ENCODE measurements around the gene TPH1. TPM values are rescaled to one million over a fixed set of nuclear protein-coding genes. Genes with fewer than 3 reads are reported as not detected.
"Not testable (repeated sequence)": the region's sequence is repeated elsewhere in the genome, so short reads cannot be mapped to it uniquely, and the experiment has no call there.

TPH1 gene
- total RNA-seq, 1 donor from 2014 or later: not detected

DNA sequence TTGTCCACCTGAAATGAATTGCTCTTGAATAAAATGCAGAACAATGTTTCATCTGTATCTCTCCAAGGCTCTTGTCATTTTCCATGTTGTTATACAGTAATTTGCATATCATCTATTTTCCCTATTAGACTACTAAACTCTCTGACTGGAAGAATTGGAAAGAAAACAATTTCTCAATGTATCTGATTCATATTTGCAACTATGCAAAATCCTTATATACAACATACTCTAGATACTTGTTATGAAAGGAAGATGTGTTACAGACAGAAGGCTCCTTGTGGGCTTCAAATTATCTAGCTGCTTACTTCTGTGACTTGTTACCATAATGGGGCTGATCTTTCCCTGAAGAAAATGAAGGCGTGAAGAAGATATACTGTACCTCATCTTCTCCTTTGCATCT is 23.6 kb downstream of the TPH1 start:
- DNase-seq (ENCODE audit: low read depth in 2 of 2): no peak

DNA sequence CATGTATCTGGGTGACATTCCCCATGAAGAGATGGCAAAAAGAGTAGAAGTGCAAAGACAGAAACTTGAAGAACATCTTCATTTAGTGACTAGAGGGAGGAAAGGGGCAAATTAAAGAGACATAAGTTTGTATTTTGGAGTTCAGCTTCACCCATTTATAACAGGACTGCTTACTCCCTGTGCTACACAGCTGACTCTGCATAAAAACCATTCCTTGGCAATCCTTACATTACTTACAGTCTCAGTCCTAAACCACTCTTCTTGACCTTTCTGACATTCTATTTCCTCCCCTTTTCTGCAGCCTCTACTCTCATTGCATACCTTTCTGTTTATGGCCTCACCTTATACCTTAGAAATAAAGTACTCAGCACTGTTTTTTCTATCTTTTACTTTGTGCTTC is 26.4 kb downstream of the TPH1 start:
- no peak for DNase-seq (ENCODE audit: low read depth in 2 of 2)

DNA sequence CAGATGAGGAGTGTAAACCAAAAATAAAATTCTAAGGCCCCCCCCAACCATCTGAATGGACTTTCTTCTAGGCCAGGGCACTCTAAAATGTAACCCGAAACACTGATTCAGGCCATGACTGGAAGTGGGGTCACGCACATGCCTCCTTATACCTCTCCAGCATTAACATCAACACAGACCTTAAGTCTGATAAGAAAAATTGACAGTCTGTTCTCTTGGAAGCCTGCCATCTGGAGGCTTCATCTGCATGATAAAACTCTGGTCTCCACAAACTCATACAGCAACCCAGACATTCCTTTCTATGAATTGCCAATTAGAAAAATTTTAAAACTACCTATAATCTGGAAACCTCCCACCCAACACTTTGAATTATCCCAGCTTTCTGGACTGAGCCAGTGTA is 29.3 kb downstream of the TPH1 start:
- DNase-seq (ENCODE audit: low read depth in 2 of 2): no peak

DNA sequence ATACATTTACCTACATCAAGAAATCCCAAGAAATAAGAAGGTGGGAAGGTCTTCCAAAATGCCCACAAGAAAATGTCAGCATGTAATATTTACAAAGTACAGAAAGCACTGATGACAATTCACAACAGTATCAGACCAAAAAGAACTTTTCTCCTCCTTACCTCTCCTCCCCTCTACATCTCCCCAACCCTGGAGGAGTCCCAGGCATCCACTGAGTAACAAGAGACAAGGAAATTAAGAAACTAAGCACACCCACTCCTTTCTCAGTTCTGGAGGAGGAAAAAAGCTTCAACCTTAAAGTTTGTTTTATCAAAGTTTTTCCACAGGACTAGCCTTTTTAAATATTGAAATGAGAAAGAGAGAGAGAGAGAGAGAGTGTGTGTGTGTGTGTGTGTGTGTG is 31.2 kb downstream of the TPH1 start:
- DNase-seq (ENCODE audit: low read depth in 2 of 2): no peak

DNA sequence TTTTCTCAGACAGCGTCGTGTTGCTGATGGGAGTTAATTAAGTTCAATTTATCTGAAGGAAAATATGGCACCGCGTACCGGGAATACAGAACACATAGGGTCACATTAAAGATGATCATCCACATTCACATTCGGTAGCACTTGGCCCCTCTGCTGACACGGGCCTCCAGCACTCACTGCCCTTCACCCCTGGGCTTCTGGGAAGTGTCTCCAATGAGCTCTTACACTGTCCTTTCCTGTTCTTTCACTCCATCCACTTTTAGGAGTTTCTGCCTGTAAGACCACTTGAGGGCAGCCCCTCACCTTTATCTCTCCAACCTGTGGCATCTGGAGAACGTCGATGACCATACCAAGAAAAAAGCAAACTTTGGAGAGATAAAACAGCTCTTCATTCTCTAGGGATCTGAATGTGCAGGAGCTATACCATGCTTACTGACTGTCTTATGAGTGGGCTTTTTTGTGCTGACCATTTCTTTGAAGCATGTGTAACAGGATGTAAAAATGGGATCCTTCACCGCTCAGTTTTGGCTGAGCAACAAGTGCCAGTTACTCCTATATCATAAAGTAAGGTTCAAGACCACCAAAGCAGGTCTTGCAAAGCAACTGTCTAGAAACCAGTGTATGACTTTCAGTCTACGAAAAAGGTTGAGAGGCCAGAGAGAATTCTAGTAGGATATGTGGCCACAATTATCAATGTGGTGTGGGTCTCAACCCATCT is 32.1 kb downstream of the TPH1 start:
- DNase-seq (ENCODE audit: low read depth in 2 of 2): no peak

DNA sequence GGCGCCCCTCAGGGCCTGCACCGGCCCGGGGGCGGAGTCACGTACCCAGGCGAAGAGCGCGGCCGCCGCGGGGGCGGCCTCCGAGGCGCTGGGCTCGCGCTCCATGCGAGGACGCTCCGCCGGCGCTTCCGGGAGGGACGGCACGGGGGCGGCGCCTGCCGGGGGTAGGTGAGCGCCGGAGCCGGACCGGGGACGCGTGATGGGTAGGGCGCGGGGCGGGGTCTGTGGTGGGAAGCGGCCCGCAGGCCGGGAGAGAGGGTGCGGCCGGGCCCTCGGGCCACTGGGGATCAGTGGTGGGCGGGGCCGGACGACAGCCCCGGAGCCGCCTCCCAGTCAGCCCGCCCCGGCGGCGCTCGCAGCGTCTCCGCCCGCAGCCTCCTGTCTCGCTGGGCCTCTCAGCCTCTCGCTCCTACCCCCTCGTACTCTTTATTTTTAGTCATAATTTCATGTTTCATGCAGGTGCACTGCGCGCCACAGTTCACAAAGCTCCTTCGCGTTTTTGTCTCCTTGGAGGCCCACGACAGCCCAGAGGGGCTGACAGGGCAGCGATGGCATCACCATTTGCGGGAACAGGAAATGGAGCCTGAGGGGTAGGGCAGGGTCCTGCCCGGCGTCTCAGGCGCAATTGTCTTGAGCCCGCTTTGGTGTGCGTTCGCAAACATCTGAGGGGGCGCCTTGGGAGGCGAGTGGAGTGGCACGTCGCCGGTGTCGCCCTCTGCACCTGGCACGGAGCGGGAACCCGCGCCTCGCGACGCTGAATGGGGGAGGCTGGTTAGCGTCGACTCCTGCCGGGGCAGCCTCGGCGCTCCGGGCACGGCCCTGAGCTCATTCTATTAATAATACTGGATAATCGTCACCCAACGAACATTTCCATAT is 32.9 kb downstream of the TPH1 start, which contains the start of gene SERGEF:
TSS of gene SERGEF (minus strand) at position 142 of the 876 bp plus-strand sequence. CDS start at position 105, 37 bp downstream.
- peak; percentile 78 to 85 for DNase-seq (ENCODE audit: low read depth in 2 of 2)

DNA sequence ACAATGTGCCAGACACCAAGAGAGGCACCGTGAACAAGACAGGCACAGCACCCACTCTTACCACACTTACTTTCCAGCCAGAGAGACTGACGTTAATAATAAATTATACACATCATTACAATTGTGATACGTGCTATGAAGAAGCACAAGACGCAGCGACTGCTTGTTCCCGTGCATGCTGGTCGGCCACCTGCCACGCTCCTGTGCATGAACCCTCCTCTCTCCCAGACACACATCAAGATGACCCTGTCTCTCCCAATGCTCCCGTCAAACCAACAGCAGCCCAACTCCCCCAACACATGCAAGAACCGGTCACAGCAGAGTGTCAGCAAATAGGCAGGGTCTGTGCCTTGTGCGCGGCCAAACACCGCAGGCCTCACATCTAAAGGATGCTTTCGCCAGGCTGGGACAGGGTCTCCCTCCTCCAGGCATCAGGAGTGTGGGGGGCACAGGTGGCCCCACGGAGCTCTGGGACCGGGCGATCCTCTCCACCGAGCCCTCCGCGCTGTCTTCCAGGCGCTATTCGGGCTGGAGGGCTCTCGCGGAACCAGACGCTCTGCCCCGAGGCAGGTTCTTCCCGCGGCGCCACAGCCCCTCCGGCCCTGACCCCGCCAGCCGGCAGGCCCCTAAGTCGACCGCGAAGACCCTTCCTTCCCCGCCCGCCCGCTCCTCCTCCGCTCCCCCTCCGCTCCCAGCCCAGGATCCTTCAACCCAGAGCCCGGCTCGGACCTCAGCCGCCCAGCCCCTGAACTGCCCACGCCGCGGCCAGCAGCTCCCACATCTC is 33.8 kb downstream of the TPH1 start:
- DNase-seq (ENCODE audit: low read depth in 2 of 2): peak; percentile 17 to 29

DNA sequence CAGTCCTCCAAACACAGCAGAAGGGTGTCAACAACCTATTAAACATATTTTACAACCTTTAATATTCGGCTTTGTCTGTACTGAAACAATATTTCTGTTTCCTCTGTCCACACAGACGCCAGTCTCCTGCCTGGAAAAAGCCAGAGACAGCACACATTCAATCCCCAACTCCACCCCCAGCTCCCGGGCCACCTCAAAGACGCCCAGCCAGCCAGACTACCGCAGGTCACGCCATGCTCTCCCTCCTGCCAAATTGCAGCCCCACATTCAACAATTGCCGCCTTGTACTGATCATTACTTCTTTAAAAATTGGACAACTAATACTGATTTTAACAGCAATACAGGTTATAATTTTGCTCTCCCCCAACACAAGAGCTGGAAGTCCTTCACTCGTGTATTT is 34.4 kb downstream of the TPH1 start:
- peak in 1 of 2 donors; percentile 10 for DNase-seq (ENCODE audit: low read depth in 2 of 2)

DNA sequence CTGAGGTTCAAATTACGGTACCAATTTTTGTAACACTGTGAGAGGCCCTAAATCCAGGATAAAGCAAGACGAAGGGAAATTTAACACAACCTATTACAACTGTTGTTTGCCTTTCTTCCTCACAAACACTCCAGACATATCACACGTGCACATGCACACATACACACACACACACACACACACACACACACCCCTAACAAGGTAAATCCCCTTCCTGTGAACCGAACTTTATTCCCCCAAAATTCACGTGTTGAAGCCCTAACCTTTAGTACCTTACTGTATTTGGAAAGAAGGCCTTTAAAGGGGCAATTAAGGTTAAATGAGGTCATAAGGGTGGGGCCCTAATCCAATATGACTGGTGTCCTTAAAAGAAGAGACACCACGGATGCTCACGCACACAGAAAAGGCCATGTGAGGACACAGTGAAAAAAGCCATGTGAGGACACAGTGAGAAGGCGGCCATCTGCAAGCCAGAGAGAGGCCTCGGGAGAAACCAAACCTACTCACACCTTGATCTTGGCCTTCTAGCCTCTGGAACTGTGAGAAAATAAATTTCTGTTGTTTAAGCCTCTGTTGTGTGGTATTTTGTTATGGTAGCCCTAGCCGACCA is 35.0 kb downstream of the TPH1 start:
- no peak for DNase-seq (ENCODE audit: low read depth in 2 of 2)

DNA sequence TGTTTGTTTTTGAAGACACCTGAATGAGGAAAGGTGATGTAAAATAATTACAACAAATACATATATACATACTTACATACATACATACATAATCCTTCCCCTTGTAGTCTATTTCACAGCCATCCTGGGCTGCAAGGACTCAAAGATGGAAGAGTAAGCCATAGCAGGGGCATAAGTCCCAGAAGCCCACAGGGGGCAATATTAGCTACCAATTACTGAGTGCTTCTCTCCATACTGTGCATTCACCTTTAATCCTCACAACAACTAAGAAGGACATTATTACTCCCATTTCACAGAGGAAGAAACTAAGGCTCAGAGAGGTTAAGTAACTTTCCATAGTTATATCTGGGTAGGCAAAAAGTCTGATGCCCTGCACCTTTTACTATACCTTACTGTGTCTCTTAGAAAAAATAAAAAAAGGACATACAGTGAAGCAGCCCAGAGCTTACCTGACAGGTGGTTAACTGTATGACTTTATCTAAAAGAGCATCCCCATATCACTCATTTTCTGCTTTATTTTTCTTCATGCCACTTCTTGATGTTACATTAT is 35.9 kb downstream of the TPH1 start:
- no peak for DNase-seq (ENCODE audit: low read depth in 2 of 2)

DNA sequence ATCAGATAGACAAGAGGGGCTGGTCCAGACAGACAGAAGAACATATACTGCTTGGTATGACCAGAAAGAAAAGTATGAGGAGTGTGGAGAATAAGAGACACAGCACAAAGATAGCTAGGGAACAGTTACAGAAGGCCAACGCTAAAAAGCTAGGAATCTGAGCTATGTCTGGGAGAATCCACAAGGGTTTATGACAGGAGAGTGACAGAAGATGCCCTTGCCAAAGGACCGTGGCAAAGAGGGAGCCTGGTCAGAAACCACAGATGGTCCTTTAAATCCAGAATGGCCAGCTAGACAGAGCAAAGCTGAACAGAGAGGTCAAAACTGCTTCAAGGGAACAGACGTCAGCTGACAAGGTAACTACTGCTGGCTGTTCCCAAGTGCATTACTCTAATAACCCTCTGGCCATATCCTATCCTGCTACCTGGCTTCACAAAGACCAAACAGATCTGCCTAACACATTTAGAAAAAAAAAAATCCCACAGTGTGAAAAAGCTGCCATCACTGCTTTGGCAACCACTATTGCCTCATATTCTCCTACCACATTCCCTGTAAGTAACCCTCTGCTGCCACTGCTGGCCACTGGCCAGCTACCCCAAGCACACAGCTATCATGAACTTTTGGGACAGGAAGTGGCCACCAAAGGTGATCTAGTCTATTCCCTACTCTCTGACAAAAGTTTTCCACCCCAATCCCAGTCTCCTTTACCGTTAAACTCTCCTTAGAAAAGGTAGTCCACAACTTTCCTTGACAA is 40.5 kb downstream of the TPH1 start:
- no peak for DNase-seq (ENCODE audit: low read depth in 2 of 2)

DNA sequence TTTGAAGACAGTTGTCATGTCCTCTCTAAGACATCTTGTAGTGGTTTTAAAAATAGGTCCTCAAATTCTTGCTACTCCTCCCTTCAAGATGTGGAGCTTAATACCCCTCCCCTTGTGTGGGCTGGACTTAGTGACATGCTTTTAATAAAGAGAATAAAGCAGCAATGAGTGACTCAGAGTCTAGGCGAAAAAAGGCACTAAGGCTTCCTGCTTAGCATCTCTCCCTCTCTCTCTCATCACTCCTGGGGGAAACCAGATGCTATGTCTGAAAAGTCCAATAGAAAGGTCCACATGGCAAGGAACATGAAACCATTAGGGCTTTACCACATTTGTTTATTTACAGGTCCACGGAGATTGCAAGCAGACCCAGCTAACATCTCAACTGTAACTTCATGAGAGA is 44.9 kb downstream of the TPH1 start:
- DNase-seq (ENCODE audit: low read depth in 2 of 2): no peak

DNA sequence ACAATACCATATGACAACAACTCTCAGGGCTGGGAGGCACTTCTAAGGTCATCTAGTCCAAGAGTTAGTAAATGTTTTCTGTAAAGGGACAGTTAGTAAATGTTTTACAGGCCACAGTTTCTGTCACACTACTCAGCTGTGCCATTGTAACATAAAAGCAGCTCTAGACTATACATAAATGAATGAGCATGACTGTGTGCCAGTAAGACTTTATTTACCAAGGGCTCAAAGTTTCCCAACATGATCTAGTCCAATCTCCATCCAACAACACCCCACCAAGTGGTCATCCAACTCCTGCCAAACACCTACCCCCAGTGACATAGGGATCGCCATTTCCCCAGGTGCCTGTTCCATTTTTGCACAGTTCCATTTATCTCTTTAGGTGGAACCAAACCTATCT is 45.3 kb downstream of the TPH1 start:
- no peak for DNase-seq (ENCODE audit: low read depth in 2 of 2)

DNA sequence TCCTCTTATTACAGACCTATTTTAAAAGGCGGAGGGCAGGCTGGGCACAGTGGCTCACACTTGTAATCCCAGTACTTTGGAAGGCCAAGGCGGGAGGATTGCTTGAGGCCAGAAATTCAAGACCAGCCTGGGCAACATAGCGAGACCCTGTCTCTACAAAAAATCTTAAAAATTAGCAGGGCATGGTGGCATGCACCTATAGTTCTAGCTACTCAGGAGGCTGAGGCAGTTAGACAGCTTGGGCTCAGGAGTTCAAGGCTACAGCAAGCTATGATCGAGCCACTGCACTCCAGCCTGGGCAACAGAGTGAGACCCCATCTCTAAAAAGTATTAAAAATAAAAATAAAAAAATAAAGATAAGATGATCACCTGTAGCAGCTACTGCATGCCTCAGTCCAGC is 45.9 kb downstream of the TPH1 start:
- not testable (repeated sequence) for DNase-seq (ENCODE audit: low read depth in 2 of 2)

Other genes with a start within 250 kb of the TPH1 start
- 15.9 and 20.0 TPM in 2 replicates for gene SERGEF, start 33.2 kb downstream of the TPH1 start, total RNA-seq
- gene SAAL1, start 59.8 kb upstream of the TPH1 start, total RNA-seq: 12.7 and 17.7 TPM in 2 replicates
- under 0.01 and 0.40 TPM in 2 replicates for gene MRGPRX3, start 86.3 kb upstream of the TPH1 start, total RNA-seq
- gene MRGPRX4, start 126.6 kb upstream of the TPH1 start, total RNA-seq: 0.79 and 0.87 TPM in 2 replicates
- not detected in 2 replicates for gene SAA4, start 190.5 kb upstream of the TPH1 start, total RNA-seq
- gene SAA2, start 202.4 kb upstream of the TPH1 start, total RNA-seq: not detected in 2 replicates
- gene SAA1, start 220.0 kb upstream of the TPH1 start, total RNA-seq: not detected in 2 replicates